Stimulated activated CD8-positive, alpha-beta memory T cell treated with anti-CD3 and anti-CD28 coated beads, Interleukin-7, amount 100 ng/mL, for 1 hour (primary cell): Measurements from ENCODE around the gene KBTBD8.

Experiments
- DNase-seq, 2 donors: peaks; one replicate each; pipeline ENCODE4 v3.0.0-alpha.2; 2020; ENCODE audit warnings: low read depth in 2 of 2

The KBTBD8 gene

DNA sequence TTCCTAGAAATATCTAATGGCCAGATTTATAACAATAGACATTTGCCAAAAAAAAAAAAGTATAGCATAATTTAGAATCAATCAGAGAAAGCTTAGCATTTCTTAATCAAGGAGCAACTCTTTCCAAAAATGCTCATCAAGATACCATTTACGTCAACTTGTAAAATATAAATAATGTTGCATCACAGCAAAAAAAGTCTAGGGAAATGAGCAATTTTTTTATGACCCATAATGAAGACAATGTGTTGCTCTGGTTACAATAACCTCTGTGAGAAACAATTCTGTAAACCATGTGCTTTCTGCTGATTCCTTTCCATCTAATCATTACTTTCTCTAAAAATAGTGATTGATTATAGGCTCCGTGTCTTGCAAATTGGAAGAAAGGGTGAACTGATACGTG lies 36.3 kb downstream of the KBTBD8 start:
- DNase-seq: no peak

DNA sequence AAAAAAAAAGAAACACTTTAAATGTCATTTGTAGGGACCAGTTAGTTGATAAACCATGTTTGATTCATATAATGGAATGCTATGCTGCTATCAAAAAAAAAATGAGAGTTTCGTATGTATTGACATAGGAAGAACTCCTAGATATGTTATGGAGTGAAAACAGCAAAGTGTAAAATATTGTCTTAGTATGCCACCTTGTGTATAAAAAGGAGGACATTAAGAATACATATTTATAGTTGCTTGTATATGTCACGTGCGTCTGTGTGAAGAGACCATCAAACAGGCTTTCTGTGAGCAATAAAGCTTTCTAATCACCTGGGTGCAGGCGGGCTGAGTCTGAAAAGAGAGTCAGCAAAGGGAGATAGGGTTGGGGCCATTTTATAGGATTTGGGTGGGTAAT lies 39.5 kb downstream of the KBTBD8 start:
- DNase-seq: no peak

DNA sequence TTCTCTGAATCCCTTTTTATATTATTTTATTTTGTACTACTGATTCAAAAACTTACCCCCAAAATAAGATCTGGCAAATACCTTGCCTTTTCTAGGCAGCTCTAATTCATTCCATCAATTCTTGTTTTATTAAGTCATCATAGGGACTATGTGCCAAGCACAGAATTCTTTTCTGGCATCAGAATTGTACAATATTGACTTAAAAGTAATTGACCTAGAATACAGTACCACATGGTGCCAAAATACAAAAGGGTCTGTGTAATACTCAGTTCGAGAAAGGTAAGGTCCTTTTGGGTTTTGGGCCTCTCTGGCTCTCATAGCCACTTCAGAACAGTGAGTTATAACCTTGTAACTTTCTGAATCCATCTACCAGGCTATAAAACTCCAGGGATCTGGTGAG lies 46.2 kb downstream of the KBTBD8 start:
- no peak for DNase-seq

DNA sequence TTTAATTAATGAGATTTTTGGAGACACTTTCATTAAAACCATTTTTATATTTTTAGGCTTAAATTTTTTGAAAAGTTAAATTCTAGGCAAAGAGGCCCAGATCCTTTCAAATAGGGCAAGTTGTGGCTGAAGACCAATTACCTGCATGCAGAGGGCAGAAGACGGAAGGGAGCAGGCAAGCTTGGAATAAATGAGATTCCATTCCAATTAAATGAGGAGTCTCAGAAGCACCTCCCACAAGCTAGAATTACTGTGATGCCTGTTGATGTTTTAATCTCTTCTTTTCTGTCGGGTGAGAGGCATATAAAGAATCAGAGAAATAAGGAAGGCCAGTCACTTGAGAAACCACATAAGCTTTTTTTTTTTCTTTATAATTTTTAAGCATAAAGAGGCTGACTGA lies 46.8 kb downstream of the KBTBD8 start:
- no peak for DNase-seq

DNA sequence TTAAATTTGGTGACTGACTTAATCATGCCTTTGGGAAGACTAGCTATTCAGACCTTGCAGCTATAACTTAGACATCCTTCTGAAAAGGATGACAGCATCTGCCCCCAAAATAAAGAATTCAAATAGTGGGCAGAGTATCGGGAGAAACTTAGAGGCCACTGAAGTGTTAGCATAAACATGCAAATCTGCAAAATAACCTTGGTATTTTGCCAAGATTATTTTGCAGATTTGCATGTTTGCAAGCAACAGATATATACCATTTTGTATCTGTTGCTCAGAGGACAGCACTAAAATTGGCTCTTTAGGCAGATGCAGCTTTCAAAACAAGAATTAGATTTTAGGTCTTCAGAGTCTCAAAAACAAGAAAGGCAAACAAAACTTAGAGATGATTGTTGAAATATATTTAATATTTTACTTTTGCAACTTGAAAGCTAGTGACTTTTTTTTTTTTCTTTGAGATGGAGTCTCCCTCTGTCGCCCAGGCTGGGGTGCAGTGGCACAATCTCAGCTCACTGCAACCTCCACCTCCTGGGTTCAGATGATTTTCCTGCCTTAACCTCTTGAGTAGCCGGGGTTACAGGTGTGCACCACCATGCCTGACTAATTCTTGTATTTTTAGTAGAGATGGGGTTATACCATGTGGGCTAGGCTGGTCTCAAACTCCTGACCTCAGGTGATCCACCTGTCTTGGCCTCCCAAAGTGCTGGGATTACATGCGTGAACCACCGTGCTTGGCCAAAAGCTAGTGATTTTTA lies 47.8 kb downstream of the KBTBD8 start:
- DNase-seq: no peak

DNA sequence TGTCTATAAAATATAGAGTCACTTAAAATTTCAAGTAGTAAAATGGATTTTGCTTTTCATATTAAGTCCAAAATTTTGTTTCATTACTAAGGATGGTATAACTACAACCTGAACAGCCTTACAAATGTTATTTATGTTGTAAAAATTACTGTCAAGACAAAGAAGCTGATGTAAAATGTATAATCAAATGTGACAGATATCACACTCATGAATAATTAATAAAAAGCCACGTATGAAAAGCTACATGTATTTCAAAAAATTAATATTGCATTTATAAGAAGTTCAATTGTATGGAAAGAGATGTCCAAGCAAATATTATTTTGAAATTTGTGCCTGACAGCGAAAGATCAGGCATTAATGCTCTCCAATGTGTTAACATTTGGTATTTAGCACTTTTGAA lies 48.9 kb downstream of the KBTBD8 start:
- no peak for DNase-seq

DNA sequence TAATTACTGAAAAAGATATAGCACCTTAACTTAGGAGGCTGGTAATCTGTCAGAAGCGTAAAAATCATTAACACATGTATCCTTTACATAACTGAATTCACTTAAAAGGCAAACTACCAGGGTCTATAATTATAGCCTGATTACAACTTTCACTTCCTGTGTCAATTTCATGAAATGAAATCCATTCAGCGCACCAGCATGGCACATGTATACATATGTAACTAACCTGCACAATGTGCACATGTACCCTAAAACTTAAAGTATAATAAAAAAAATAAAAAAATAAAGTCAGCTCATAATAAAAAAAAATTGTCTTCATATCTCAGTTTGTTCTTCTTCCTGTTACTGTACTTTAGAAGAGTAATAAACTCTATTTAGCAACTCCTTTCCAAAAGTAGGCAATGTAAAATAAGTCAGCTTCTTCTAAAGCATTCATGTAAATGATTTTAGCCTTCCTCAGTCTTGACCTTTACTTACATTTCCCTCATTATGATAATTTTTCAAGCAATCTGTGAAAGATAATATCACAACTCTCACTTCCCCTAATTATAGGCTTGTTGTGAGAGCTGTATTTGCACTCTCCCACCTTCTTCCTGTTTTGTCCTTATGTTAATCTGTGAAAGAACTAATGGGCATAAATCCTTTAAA lies 50.1 kb downstream of the KBTBD8 start:
- no peak for DNase-seq

DNA sequence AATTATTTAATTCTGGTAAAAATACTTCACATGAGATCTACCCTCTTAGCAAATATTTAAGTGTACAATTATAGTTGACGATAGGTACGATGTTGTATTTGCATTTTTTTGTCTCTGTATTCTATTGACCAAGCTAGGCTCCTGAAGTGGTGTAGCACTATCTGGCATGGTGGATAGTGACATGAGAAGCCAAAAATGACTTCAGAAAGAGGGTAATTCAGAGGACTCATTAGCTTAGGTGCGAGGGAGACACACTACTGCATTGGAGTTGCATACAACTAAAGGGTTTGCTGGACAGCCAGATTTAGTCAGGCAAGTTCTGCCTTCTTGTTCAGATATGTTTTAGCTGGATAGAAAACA lies 50.6 kb downstream of the KBTBD8 start:
- DNase-seq: no peak

DNA sequence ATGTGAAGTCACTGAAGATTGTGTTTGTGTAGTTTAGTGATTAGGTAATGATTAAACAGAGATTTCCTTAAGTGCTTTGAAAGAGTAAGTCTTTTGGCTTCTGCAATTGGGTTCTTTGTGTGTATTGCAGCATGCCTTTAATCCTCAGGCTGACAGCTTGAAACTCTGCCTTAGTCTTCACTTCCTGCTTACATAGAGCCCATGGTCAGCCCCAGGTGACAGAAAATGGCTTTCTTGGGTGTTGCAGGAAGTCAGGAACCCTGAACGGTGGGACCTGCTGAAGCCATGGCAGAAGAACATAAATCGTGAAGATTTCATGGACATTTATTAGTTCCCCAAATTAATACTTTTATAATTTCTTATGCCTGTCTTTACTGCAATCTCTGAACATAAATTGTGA lies 61.3 kb downstream of the KBTBD8 start:
- DNase-seq: no peak
